ENCODE measurements around the gene EFHB. TPM values are rescaled to one million over a fixed set of nuclear protein-coding genes. Genes with fewer than 3 reads are reported as not detected.

EFHB gene
- total and polyA plus RNA-seq, 2 of the 13 experiments (the other 11 are each of a cell fraction or from before 2014, with no cell fraction given): 0.15 to 0.42 TPM

- TF ChIP-seq ZBTB25 (CRISPR knock-in tag; IDR thresholded peaks at IDR 0.05) (no peak), CEBPB (IDR thresholded peaks at IDR 0.05; ENCODE audit: borderline replicate concordance, low read depth, low read length) (no peak), HCFC1 (IDR thresholded peaks at IDR 0.05; ENCODE audit: low read depth, low read length) (no peak), KLF16 (CRISPR knock-in tag; IDR thresholded peaks at IDR 0.05) (no peak), KAT8 (CRISPR knock-in tag; IDR thresholded peaks at IDR 0.05) (no peak), ZFAT (CRISPR knock-in tag; conservative IDR thresholded peaks at IDR 0.05) (no peak), ZNF652 (CRISPR knock-in tag; IDR thresholded peaks at IDR 0.05; ENCODE audit: borderline replicate concordance, low read depth) (no peak), ZMYM2 (CRISPR knock-in tag; IDR thresholded peaks at IDR 0.05) (0 out of 2 replicates have a peak, but pooled peaks have one; percentile 23), PRDM10 (CRISPR knock-in tag; IDR thresholded peaks at IDR 0.05; ENCODE audit: low read depth) (no peak), PHF21A (CRISPR knock-in tag; IDR thresholded peaks at IDR 0.05) (no peak), DPF2 (CRISPR knock-in tag; IDR thresholded peaks at IDR 0.05; ENCODE audit: borderline replicate concordance, low read depth) (no peak), MBNL3 (CRISPR knock-in tag; conservative IDR thresholded peaks at IDR 0.05) (no peak), ZBTB20 (CRISPR knock-in tag; IDR thresholded peaks at IDR 0.05; ENCODE audit: borderline replicate concordance, low read depth) (0 out of 2 replicates have a peak, but pooled peaks have one; percentile 28), KMT2B (CRISPR knock-in tag; IDR thresholded peaks at IDR 0.05) (no peak), ZNF704 (CRISPR knock-in tag; IDR thresholded peaks at IDR 0.05; ENCODE audit: borderline replicate concordance) (no peak), ELF3 (CRISPR knock-in tag; IDR thresholded peaks at IDR 0.05) (no peak), GZF1 (CRISPR knock-in tag; IDR thresholded peaks at IDR 0.05) (no peak), ZSCAN9 (CRISPR knock-in tag; IDR thresholded peaks at IDR 0.05; ENCODE audit: borderline replicate concordance) (no peak), THRA (CRISPR knock-in tag; IDR thresholded peaks at IDR 0.05; ENCODE audit: borderline replicate concordance) (no peak), NCOA1 (CRISPR knock-in tag; IDR thresholded peaks at IDR 0.05) (no peak), ZNF883 (CRISPR knock-in tag; IDR thresholded peaks at IDR 0.05; ENCODE audit: not compliant biosample characterization) (peak; percentile 89), ATF2 (CRISPR knock-in tag; IDR thresholded peaks at IDR 0.05) (no peak; the same call in 1 of the 2 replicates)
These were observed 13.7 kb upstream of the EFHB start (continued) for GRCh38 chr3:19947549-19948225.

All from HepG2 (cell line).